ENCODE data around the gene MICALL2.

DNA sequence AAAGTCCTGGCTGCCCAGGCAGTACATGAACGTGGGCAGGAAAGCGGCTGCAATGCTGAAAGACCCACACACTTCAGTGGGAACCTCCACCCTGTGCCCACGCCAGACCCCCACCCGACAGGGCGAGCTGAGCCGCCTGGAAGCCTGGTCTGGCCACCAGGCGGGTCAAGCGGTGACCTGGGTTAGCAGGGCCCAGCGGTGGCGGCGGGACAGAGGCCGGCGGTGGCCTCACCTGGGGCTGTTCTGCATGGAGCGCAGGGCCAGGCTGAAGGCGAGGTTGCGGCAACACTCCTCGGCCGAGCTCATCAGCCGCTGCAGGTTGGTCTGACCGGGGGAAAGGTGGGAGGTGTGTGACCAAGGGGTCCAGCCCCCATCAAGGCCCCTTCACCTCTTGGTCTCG is 11.6 kb upstream of the MICALL2 start:
- TF ChIP-seq, protein P1, sequence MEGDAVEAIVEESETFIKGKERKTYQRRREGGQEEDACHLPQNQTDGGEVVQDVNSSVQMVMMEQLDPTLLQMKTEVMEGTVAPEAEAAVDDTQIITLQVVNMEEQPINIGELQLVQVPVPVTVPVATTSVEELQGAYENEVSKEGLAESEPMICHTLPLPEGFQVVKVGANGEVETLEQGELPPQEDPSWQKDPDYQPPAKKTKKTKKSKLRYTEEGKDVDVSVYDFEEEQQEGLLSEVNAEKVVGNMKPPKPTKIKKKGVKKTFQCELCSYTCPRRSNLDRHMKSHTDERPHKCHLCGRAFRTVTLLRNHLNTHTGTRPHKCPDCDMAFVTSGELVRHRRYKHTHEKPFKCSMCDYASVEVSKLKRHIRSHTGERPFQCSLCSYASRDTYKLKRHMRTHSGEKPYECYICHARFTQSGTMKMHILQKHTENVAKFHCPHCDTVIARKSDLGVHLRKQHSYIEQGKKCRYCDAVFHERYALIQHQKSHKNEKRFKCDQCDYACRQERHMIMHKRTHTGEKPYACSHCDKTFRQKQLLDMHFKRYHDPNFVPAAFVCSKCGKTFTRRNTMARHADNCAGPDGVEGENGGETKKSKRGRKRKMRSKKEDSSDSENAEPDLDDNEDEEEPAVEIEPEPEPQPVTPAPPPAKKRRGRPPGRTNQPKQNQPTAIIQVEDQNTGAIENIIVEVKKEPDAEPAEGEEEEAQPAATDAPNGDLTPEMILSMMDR (IDR thresholded peaks at IDR 0.05), result no peak
- no peak for TF ChIP-seq POLR2A (IDR thresholded peaks at IDR 0.05)

Data from Peyer's patch (tissue), 4 donors.